T-cell (primary cell): Measurements from ENCODE around the gene NFKBIB. TPM values are rescaled to one million over a fixed set of nuclear protein-coding genes. Genes with fewer than 3 reads are reported as not detected.

Experiments used
- ATAC-seq, 4 experiments: fragments of 200-7000 bp in 3 of 4; fragments of 150-1000 bp in 1 of 4; cut with Tn5 transposase; replicated peaks in 1 of 4; 1 replicate in 3 of 4; 2 replicates in 1 of 4; pipeline ENCODE4 v1.10.0; 2021; ENCODE audit warnings: moderate library complexity in 3 of 4, mild to moderate bottlenecking in 2 of 4, moderate number of reproducible peaks in 1 of 4
- CTCF ChIA-PET, 2 donors: fragments of 300-600 bp; sonication (Branson Sonifier 250); formaldehyde crosslinking; loops; one replicate each; lab custom pipeline; 2022; ENCODE audit warnings: antibody characterized with exemption in 2 of 2; lab: Charles Lee
- POLR2A ChIA-PET, 2 donors: fragments of 300-600 bp; sonication (Branson Sonifier 250); formaldehyde crosslinking; loops; one replicate each; lab custom pipeline; 2022; ENCODE audit warnings: antibody characterized with exemption in 2 of 2; lab: Charles Lee
- DNase-seq, 35 experiments: peaks; one replicate each; pipeline versions ENCODE4 v3.0.0 to v3.0.0-alpha.2; 2013 to 2023
- H3K27ac ChIP-seq: one replicate; pipeline ENCODE4 v1.5.1; 2013; ENCODE audit warnings: low read length
- H3K27me3 ChIP-seq, 2 experiments: replicated peaks in 1 of 2; 1 replicate in 1 of 2; 2 replicates in 1 of 2; pipeline versions ENCODE4 v1.6.1 to v1.7.0; 2013; ENCODE audit warnings: low read length in 1 of 2, mixed read lengths in 1 of 2; ENCODE audit not compliant: control insufficient read depth in 2 of 2, insufficient read depth in 2 of 2; ENCODE audit errors: extremely low read depth in 1 of 2
- H3K36me3 ChIP-seq, 2 donors: 1 replicate in 1 of 2; 2 replicates in 1 of 2; pipeline versions ENCODE4 v1.6.1 to v1.7.0; 2013; ENCODE audit warnings: low read length in 1 of 2; ENCODE audit not compliant: control insufficient read depth in 2 of 2, insufficient read depth in 1 of 2; ENCODE audit errors: extremely low read depth in 1 of 2
- H3K4me1 ChIP-seq, 2 experiments: 1 replicate in 1 of 2; 2 replicates in 1 of 2; pipeline versions ENCODE4 v1.6.1 to v1.7.0; 2013; ENCODE audit warnings: low read length in 2 of 2, mixed read lengths in 1 of 2; ENCODE audit not compliant: insufficient read depth in 2 of 2, control insufficient read depth in 1 of 2; ENCODE audit errors: extremely low read depth in 1 of 2
- H3K4me3 ChIP-seq, 2 donors: 1 replicate in 1 of 2; 2 replicates in 1 of 2; pipeline versions ENCODE4 v1.5.1 to v1.7.0; 2013; ENCODE audit warnings: mild to moderate bottlenecking in 2 of 2, low read length in 1 of 2, moderate library complexity in 1 of 2; ENCODE audit not compliant: control insufficient read depth in 1 of 2; ENCODE audit errors: extremely low read depth in 1 of 2
- H3K9me3 ChIP-seq: 2 replicates; pipeline ENCODE4 v1.7.0; 2013
- H3K27ac Mint-ChIP-seq, 2 donors: one replicate each; pipeline ENCODE4 v1.8.0; 2020 to 2021; ENCODE audit warnings: mild to moderate bottlenecking in 2 of 2, mixed read lengths in 2 of 2
- H3K27me3 Mint-ChIP-seq, 2 donors: one replicate each; pipeline ENCODE4 v1.8.0; 2021 to 2022; ENCODE audit warnings: mixed read lengths in 2 of 2
- H3K36me3 Mint-ChIP-seq: one replicate; pipeline ENCODE4 v1.8.0; 2021; ENCODE audit warnings: mixed read lengths
- H3K4me1 Mint-ChIP-seq, 3 donors: one replicate each; pipeline ENCODE4 v1.8.0; 2020 to 2022; ENCODE audit warnings: mixed read lengths in 3 of 3, mild to moderate bottlenecking in 1 of 3
- H3K4me3 Mint-ChIP-seq, 3 donors: one replicate each; pipeline ENCODE4 v1.8.0; 2020 to 2022; ENCODE audit warnings: mild to moderate bottlenecking in 3 of 3, mixed read lengths in 3 of 3, moderate library complexity in 3 of 3
- H3K9me3 Mint-ChIP-seq, 3 donors: one replicate each; pipeline ENCODE4 v1.8.0; 2020 to 2022; ENCODE audit warnings: mixed read lengths in 3 of 3
- WGBS: methylation state at CpG from one replicate; pipeline ENCODE4 v1.1.5; 2013; ENCODE audit warnings: missing lambda C conversion rate; ENCODE audit not compliant: insufficient coverage; 5-methylcytosine and 5-hydroxymethylcytosine counted together
- total RNA-seq, 35 experiments: library from RNA in 6 of 35; stranded (reverse) in 6 of 35; fragments of 120-200 nt in 1 of 35; gene quantifications; one replicate each; pipeline versions ENCODE4 v1.2.1 to v1.2.4 and lab custom pipeline; 2013 to 2026

Gene NFKBIB
- total RNA-seq, 5 donors from 2014 or later (not counting 1 experiment from before 2014, with no cell fraction given), result 31.9 to 36.8 (median 33.9) TPM

DNA sequence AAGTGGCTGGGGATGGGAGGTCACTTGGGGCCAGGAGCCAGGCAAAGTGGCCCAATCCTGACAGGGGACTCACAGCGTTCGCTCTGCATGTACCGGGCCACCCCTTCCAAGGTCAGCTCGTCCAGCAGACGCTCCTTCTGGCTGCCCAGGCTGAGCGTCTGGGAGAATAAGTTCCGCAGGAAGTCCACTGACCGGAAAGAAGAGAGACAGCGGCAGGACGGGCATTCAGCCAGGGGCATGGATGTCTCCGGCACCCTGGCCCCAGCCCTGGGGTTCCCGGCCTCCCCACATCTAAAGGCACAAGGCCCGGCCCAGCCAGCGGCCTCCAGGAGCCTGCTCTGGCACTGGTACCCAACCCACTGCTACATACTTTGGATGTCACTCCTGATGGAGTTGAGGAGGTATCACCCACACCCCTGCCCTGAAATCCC, 6.4 kb upstream of the NFKBIB start:
- ATAC-seq (no peak), DNase-seq (no peak)
- 96% methylated on average over 8 of the region's 14 CpGs for WGBS
- Histone ChIP-seq H3K27ac (no peak overlapping the region), H3K9me3 (no peaks in the 10 kb centered on the region), H3K4me1 (peaks cover 0 to 11% of the 10 kb centered on the region in 2 experiments), H3K36me3 (peaks cover 13 to 23% of the 10 kb centered on the region in 2 donors), H3K27me3 (no peaks in the 10 kb centered on the region), H3K4me3 (no peak overlapping the region)
- Mint-ChIP-seq H3K27ac (no peak overlapping the region), H3K9me3 (no peaks in the 10 kb centered on the region), H3K27me3 (no peaks in the 10 kb centered on the region), H3K36me3 (peaks cover 10% of the 10 kb centered on the region), H3K4me3 (no peak overlapping the region), H3K4me1 (peaks cover 15 to 22% (median 15%) of the 10 kb centered on the region in 3 donors)
- POLR2A ChIA-PET, result no interaction called here
- CTCF ChIA-PET, result no interaction called here

DNA sequence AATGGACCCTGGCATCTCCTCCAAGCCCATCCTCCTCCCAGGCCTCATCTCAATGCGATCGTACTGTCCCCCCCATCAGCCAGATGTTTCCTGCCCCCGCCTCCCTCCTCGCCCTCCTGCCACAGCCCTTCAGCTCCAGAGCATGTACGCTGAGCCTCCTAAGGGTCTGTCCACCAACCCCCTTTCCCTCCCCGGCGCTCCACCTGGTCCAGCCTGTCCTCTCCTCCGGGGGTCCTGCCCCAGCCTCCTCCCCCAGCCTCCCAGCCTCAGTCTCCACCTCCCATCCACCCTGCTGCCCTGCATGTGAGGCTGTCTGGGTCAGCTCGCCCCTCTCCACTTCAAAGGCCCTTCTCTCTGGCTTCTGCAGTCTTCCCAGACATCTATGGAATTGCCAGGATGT, 4.8 kb upstream of the NFKBIB start:
- DNase-seq (no peak), ATAC-seq (no peak)
- Mint-ChIP-seq H3K27me3 (no peaks in the 10 kb centered on the region), H3K27ac (no peak overlapping the region), H3K36me3 (peaks cover 6% of the 10 kb centered on the region), H3K4me3 (no peak overlapping the region), H3K4me1 (peaks cover 24 to 34% (median 24%) of the 10 kb centered on the region in 3 donors), H3K9me3 (no peaks in the 10 kb centered on the region)
- 74% methylated on average over 8 of the region's 9 CpGs for WGBS
- no peaks in the 10 kb centered on the region for H3K27me3 ChIP-seq
- peaks cover 0 to 8% of the 10 kb centered on the region in 2 donors for H3K36me3 ChIP-seq
- no peak overlapping the region for H3K27ac ChIP-seq
- ChIA-PET POLR2A (interaction anchor here in 1 of 2 donors (0.7 kb wide), 1 partner anchor 19 kb away, joined by 5 read pairs; no protein-coding TSS in a partner anchor), CTCF (no interaction called here)
- H3K4me1 ChIP-seq, result peaks cover 3 to 19% of the 10 kb centered on the region in 2 experiments
- no peak overlapping the region for H3K4me3 ChIP-seq
- no peaks in the 10 kb centered on the region for H3K9me3 ChIP-seq

GRCh38 chr19:38898788-38899446, 852 bp upstream of the NFKBIB start:
- H3K4me3 Mint-ChIP-seq, result peak overlapping the region; percentile 86 to 100 (median 93)
- Histone ChIP-seq H3K27ac (peak overlapping the region; percentile 92), H3K4me3 (peak overlapping the region; percentile 80 to 83), H3K27me3 (no peaks in the 10 kb centered on the region), H3K4me1 (peaks cover 9 to 28% of the 10 kb centered on the region in 2 experiments), H3K9me3 (no peaks in the 10 kb centered on the region), H3K36me3 (no peaks in the 10 kb centered on the region)
- no peaks in the 10 kb centered on the region for H3K27me3 Mint-ChIP-seq
- peak in 1 of 4 experiments; percentile 0 for ATAC-seq
- peak in 9 of 35 experiments; percentile 61 to 80 (median 69) for DNase-seq
- peak overlapping the region; percentile 88 to 94 for H3K27ac Mint-ChIP-seq
- ChIA-PET CTCF (no interaction called here), POLR2A (interaction anchor here in 1 of 2 donors (0.7 kb wide), 1 partner anchor 25 kb away, joined by 3 read pairs; no protein-coding TSS in a partner anchor)
- peaks cover 7% of the 10 kb centered on the region for H3K36me3 Mint-ChIP-seq
- 2% methylated on average over 20 of the region's 25 CpGs for WGBS
- no peaks in the 10 kb centered on the region for H3K9me3 Mint-ChIP-seq
- H3K4me1 Mint-ChIP-seq, result peaks cover 44 to 54% (median 46%) of the 10 kb centered on the region in 3 donors

GRCh38 chr19:38900202-38900629, 447 bp downstream of the NFKBIB start:
- peak overlapping the region; percentile 74 to 83 for H3K4me3 ChIP-seq
- H3K27me3 Mint-ChIP-seq, result no peaks in the 10 kb centered on the region
- 2% methylated on average over 6 of the region's 8 CpGs for WGBS
- peaks cover 3 to 10% of the 10 kb centered on the region in 2 donors for H3K36me3 ChIP-seq
- H3K36me3 Mint-ChIP-seq, result peaks cover 11% of the 10 kb centered on the region
- H3K4me1 ChIP-seq, result peaks cover 9 to 28% of the 10 kb centered on the region in 2 experiments
- ATAC-seq (no peak), DNase-seq (no peak)
- H3K4me3 Mint-ChIP-seq, result peak overlapping the region; percentile 86 to 100 (median 93)
- H3K9me3 Mint-ChIP-seq, result no peaks in the 10 kb centered on the region
- H3K27ac ChIP-seq, result peak overlapping the region; percentile 92
- H3K9me3 ChIP-seq, result no peaks in the 10 kb centered on the region
- peak overlapping the region; percentile 91 to 94 for H3K27ac Mint-ChIP-seq
- no peaks in the 10 kb centered on the region for H3K27me3 ChIP-seq
- ChIA-PET CTCF (interaction anchor here (0.6 to 1.9 kb wide), 7 partner anchors 14 to 497 kb away, joined by 3 to 23 read pairs (median 7); partner anchors contain the start of genes ECH1 (in 1 of the 2), FAM98C (in 1 of the 2), MRPS12 (in 1 of the 2) and SARS2 (in 1 of the 2)), POLR2A (interaction anchor here (0.5 to 2.5 kb wide), 7 partner anchors 11 to 361 kb away, joined by 3 to 11 read pairs (median 7); partner anchors contain the start of genes MRPS12 (in 1 of the 2), RINL (in 1 of the 2) and SARS2 (in 1 of the 2))
- H3K4me1 Mint-ChIP-seq, result peaks cover 49 to 50% (median 50%) of the 10 kb centered on the region in 3 donors

DNA sequence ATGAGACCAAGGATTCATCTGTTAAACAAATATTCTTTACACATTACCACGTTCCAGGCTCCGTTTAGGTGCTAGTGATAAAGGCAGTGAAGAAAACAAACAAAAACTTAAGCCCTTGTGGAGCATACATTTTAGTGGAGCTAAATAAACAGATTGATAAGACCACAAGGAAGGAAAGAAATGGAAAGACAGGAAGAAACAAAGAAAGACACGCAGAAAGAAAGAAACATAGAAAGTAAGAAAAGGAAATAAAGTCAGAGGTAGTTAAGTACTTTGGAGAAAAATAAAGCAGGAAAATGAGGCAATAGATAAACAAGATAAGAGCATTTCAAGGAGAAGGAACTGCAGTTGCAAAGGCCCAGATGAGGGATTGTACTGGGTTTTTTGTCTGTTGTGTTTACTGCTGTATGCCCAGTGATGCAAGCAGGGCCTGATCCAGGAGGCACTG, 998 bp downstream of the NFKBIB start:
- DNase-seq, result no peak
- WGBS, result 17% methylated on average over 1 of the region's 3 CpGs
- ATAC-seq, result no peak
- H3K27ac Mint-ChIP-seq, result peak overlapping the region in 1 of 2 donors; percentile 58
- Histone ChIP-seq H3K27me3 (no peaks in the 10 kb centered on the region), H3K9me3 (no peaks in the 10 kb centered on the region), H3K4me1 (peaks cover 9 to 28% of the 10 kb centered on the region in 2 experiments), H3K36me3 (peaks cover 3 to 15% of the 10 kb centered on the region in 2 donors), H3K27ac (peak overlapping the region; percentile 92), H3K4me3 (peak overlapping the region; percentile 5 to 83)
- CTCF ChIA-PET, result interaction anchor here (0.6 to 1.9 kb wide), 6 partner anchors 14 to 312 kb away, joined by 3 to 23 read pairs (median 6); partner anchors contain the start of genes ECH1 (in 1 of the 2), MRPS12 (in 1 of the 2) and SARS2 (in 1 of the 2)
- peaks cover 14% of the 10 kb centered on the region for H3K36me3 Mint-ChIP-seq
- no peaks in the 10 kb centered on the region for H3K27me3 Mint-ChIP-seq
- POLR2A ChIA-PET, result interaction anchor here (0.6 to 2.5 kb wide), 5 partner anchors 11 to 188 kb away, joined by 4 to 11 read pairs (median 7); partner anchors contain the start of genes MRPS12 (in 1 of the 2) and SARS2 (in 1 of the 2)
- H3K4me1 Mint-ChIP-seq, result peaks cover 46 to 50% (median 49%) of the 10 kb centered on the region in 3 donors
- no peaks in the 10 kb centered on the region for H3K9me3 Mint-ChIP-seq
- H3K4me3 Mint-ChIP-seq, result peak overlapping the region; percentile 86 to 100 (median 93)

- Mint-ChIP-seq H3K36me3 (peaks cover 14% of the 10 kb centered on the region), H3K9me3 (no peaks in the 10 kb centered on the region), H3K27me3 (no peaks in the 10 kb centered on the region), H3K4me1 (peaks cover 45 to 49% (median 48%) of the 10 kb centered on the region in 3 donors), H3K4me3 (peak overlapping the region in 2 of 3 donors; percentile 54 to 86), H3K27ac (no peak overlapping the region)
- ChIA-PET POLR2A (interaction anchor here (0.6 to 2.5 kb wide), 2 partner anchors 28 to 532 kb away, joined by 5 to 11 read pairs; partner anchors contain the start of genes MRPS12 (in 1 of the 2) and SARS2 (in 1 of the 2)), CTCF (no interaction called here)
- Histone ChIP-seq H3K4me1 (peaks cover 9 to 28% of the 10 kb centered on the region in 2 experiments), H3K27ac (no peak overlapping the region), H3K4me3 (no peak overlapping the region), H3K36me3 (peaks cover 3 to 19% of the 10 kb centered on the region in 2 donors), H3K27me3 (no peaks in the 10 kb centered on the region), H3K9me3 (no peaks in the 10 kb centered on the region)
- no peak for DNase-seq
- no peak for ATAC-seq
- no CpG with 5 or more reads among the region's 1 CpG for WGBS
These were observed 1.9 kb downstream of the NFKBIB start for GRCh38 chr19:38901683-38902082.
